Natural killer cell (primary cell): ENCODE data around the gene LRCH1. TPM values are rescaled to one million over a fixed set of nuclear protein-coding genes. Genes with fewer than 3 reads are reported as not detected.

ENCODE experiments used
- ATAC-seq, 3 donors: fragments of 150-1000 bp in 2 of 3; fragments of 200-7000 bp in 1 of 3; cut with Tn5 transposase; 1 replicate in 1 of 3; 2 replicates in 2 of 3; pipeline ENCODE4 v1.10.0; 2021; ENCODE audit warnings: mild to moderate bottlenecking in 2 of 3, moderate library complexity in 2 of 3
- DNase-seq, 2 donors: peaks; one replicate each; pipeline versions ENCODE4 v3.0.0 to v3.0.0-alpha.2; 2013 to 2021; ENCODE audit warnings: mixed read lengths in 1 of 2
- H3K27ac ChIP-seq: one replicate; pipeline ENCODE4 v1.5.1; 2013; ENCODE audit warnings: mild to moderate bottlenecking, low read length
- H3K27me3 ChIP-seq: one replicate; pipeline ENCODE4 v1.6.1; 2013; ENCODE audit warnings: low read length; ENCODE audit not compliant: control insufficient read depth, insufficient read depth
- H3K36me3 ChIP-seq: one replicate; pipeline ENCODE4 v1.6.1; 2013; ENCODE audit warnings: low read length; ENCODE audit not compliant: control insufficient read depth, insufficient read depth
- H3K4me1 ChIP-seq: one replicate; pipeline ENCODE4 v1.6.1; 2013; ENCODE audit warnings: low read length; ENCODE audit not compliant: control insufficient read depth, insufficient read depth
- H3K4me3 ChIP-seq: one replicate; pipeline ENCODE4 v1.5.1; 2013; ENCODE audit warnings: low read length
- H3K9me3 ChIP-seq: one replicate; pipeline ENCODE4 v1.6.1; 2013; ENCODE audit warnings: low read length; ENCODE audit not compliant: control insufficient read depth, insufficient read depth
- H3K27ac Mint-ChIP-seq, 2 donors: one replicate each; pipeline ENCODE4 v1.8.0; 2022; ENCODE audit warnings: mild to moderate bottlenecking in 2 of 2, mixed read lengths in 2 of 2, moderate library complexity in 1 of 2
- H3K27me3 Mint-ChIP-seq, 2 donors: one replicate each; pipeline ENCODE4 v1.8.0; 2022; ENCODE audit warnings: low read depth in 2 of 2, mixed read lengths in 2 of 2
- H3K36me3 Mint-ChIP-seq: one replicate; pipeline ENCODE4 v1.8.0; 2022; ENCODE audit warnings: mixed read lengths
- H3K4me1 Mint-ChIP-seq, 2 donors: one replicate each; pipeline ENCODE4 v1.8.0; 2022; ENCODE audit warnings: mixed read lengths in 2 of 2
- H3K4me3 Mint-ChIP-seq: one replicate; pipeline ENCODE4 v1.8.0; 2022; ENCODE audit warnings: mild to moderate bottlenecking, moderate library complexity, mixed read lengths
- H3K9me3 Mint-ChIP-seq, 2 donors: one replicate each; pipeline ENCODE4 v1.8.0; 2022; ENCODE audit warnings: mixed read lengths in 2 of 2
- WGBS: methylation state at CpG from one replicate; pipeline ENCODE4 v1.1.7; 2013; ENCODE audit warnings: missing lambda C conversion rate; ENCODE audit not compliant: insufficient coverage; 5-methylcytosine and 5-hydroxymethylcytosine counted together
- intact Hi-C: fragments of 100-400 bp; cut with micrococcal nuclease; formaldehyde crosslinking; loops from one replicate; pipeline ENCODE4 v1.14.2; 2022
- total RNA-seq, 4 donors: library from RNA; stranded (reverse); fragments of 120-200 nt in 1 of 4; gene quantifications; one replicate each; pipeline versions ENCODE4 v1.2.3 to v1.2.4, GENCODE V29; 2013 to 2022
- TF ChIP-seq, protein P1 (sequence below): fragments of 200-600 bp; IDR thresholded peaks from one replicate; pipeline ENCODE4 v1.8.0; 2022; ENCODE audit warnings: antibody characterized with exemption

Gene LRCH1
- total RNA-seq, 3 donors from 2014 or later (not counting 1 experiment from before 2014, with no cell fraction given): 23.7 to 32.2 (median 29.6) TPM

DNA sequence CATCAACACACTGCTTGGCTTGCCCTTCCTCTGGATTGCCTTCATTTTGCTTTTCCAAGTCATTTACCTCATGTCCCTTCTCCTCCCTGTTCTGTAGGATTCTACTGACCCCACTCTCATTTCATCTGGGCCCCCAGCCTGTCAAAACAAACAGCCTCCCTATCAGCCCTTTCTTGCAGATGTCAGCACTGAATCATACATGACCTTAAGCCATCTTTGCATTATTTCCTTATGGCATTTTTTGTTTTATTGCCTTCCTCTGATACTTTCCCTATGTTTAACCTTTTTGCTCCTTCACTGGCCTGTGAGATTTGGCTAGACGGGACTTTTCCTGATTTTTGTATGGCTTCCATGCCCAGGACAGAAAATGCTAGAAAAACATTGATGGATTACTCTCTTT is 8.7 kb downstream of the LRCH1 start:
- TF ChIP-seq, protein P1, sequence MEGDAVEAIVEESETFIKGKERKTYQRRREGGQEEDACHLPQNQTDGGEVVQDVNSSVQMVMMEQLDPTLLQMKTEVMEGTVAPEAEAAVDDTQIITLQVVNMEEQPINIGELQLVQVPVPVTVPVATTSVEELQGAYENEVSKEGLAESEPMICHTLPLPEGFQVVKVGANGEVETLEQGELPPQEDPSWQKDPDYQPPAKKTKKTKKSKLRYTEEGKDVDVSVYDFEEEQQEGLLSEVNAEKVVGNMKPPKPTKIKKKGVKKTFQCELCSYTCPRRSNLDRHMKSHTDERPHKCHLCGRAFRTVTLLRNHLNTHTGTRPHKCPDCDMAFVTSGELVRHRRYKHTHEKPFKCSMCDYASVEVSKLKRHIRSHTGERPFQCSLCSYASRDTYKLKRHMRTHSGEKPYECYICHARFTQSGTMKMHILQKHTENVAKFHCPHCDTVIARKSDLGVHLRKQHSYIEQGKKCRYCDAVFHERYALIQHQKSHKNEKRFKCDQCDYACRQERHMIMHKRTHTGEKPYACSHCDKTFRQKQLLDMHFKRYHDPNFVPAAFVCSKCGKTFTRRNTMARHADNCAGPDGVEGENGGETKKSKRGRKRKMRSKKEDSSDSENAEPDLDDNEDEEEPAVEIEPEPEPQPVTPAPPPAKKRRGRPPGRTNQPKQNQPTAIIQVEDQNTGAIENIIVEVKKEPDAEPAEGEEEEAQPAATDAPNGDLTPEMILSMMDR: no peak
- H3K9me3 ChIP-seq: no peaks in the 10 kb centered on the region
- no peak overlapping the region for H3K27ac Mint-ChIP-seq
- H3K4me1 ChIP-seq: peaks cover 6% of the 10 kb centered on the region
- H3K27me3 ChIP-seq: no peaks in the 10 kb centered on the region
- H3K36me3 Mint-ChIP-seq: no peaks in the 10 kb centered on the region
- DNase-seq: no peak
- no peak overlapping the region for H3K4me3 ChIP-seq
- H3K4me1 Mint-ChIP-seq: peaks cover 23 to 25% of the 10 kb centered on the region in 2 donors
- no peaks in the 10 kb centered on the region for H3K36me3 ChIP-seq
- no peaks in the 10 kb centered on the region for H3K9me3 Mint-ChIP-seq
- WGBS: 96% methylated on average over 1 of the region's 1 CpG
- no peak overlapping the region for H3K4me3 Mint-ChIP-seq
- no peak for ATAC-seq
- no peaks in the 10 kb centered on the region for H3K27me3 Mint-ChIP-seq
- no peak overlapping the region for H3K27ac ChIP-seq
- intact Hi-C loops: no loop called here

GRCh38 chr13:46562152-46562551 is 9.2 kb downstream of the LRCH1 start:
- Mint-ChIP-seq H3K36me3 (no peaks in the 10 kb centered on the region), H3K27me3 (no peaks in the 10 kb centered on the region), H3K9me3 (no peaks in the 10 kb centered on the region), H3K4me1 (peaks cover 20 to 21% of the 10 kb centered on the region in 2 donors), H3K27ac (no peak overlapping the region), H3K4me3 (no peak overlapping the region)
- ATAC-seq (no peak), DNase-seq (no peak)
- H3K27ac ChIP-seq: no peak overlapping the region
- intact Hi-C loops: no loop called here
- H3K4me1 ChIP-seq: peaks cover 6% of the 10 kb centered on the region
- no peak overlapping the region for H3K4me3 ChIP-seq
- no peaks in the 10 kb centered on the region for H3K27me3 ChIP-seq
- WGBS: 100% methylated on average over 2 of the region's 2 CpGs
- H3K36me3 ChIP-seq: no peaks in the 10 kb centered on the region
- TF ChIP-seq, protein P1: no peak
- H3K9me3 ChIP-seq: no peaks in the 10 kb centered on the region

GRCh38 chr13:46562581-46562980 is 9.6 kb downstream of the LRCH1 start:
- H3K36me3 Mint-ChIP-seq: no peaks in the 10 kb centered on the region
- H3K4me1 ChIP-seq: peaks cover 6% of the 10 kb centered on the region
- no peak overlapping the region for H3K27ac Mint-ChIP-seq
- ATAC-seq: no peak
- H3K4me1 Mint-ChIP-seq: peaks cover 22 to 24% of the 10 kb centered on the region in 2 donors
- H3K27me3 Mint-ChIP-seq: no peaks in the 10 kb centered on the region
- no peak for DNase-seq
- TF ChIP-seq, protein P1: no peak
- H3K27me3 ChIP-seq: no peaks in the 10 kb centered on the region
- no peak overlapping the region for H3K27ac ChIP-seq
- intact Hi-C loops: no loop called here
- no peak overlapping the region for H3K4me3 ChIP-seq
- H3K36me3 ChIP-seq: no peaks in the 10 kb centered on the region
- no peak overlapping the region for H3K4me3 Mint-ChIP-seq
- H3K9me3 Mint-ChIP-seq: no peaks in the 10 kb centered on the region
- WGBS: 89% methylated on average over 5 of the region's 5 CpGs
- H3K9me3 ChIP-seq: no peaks in the 10 kb centered on the region
